HEK293 (cell line): ENCODE measurements around the gene NFE2L3.

ENCODE experiments used
- SETDB1 ChIP-seq: IDR thresholded peaks from one replicate; pipeline ENCODE4 v1.6.1; 2017; ENCODE audit warnings: mild to moderate bottlenecking, low read length, moderate library complexity, mixed read lengths; ENCODE audit not compliant: insufficient read length
- TSHZ1 ChIP-seq: fragments of 450-650 bp; formaldehyde crosslinking; IDR thresholded peaks from 2 replicates; pipeline ENCODE4 v1.5.1; 2016; ENCODE audit warnings: missing biosample characterization, missing genetic modification characterization, borderline replicate concordance
- ZBTB7A ChIP-seq: fragments of 450-650 bp; formaldehyde crosslinking; IDR thresholded peaks from 2 replicates; pipeline ENCODE4 v1.5.1; 2016; ENCODE audit warnings: low read depth, missing biosample characterization, missing genetic modification characterization
- ZNF10 ChIP-seq: fragments of 450-650 bp; formaldehyde crosslinking; IDR thresholded peaks from 2 replicates; pipeline ENCODE4 v1.5.1; 2017; ENCODE audit warnings: missing biosample characterization, missing genetic modification characterization
- ZNF274 ChIP-seq, 2 experiments: fragments of 200-500 bp in 1 of 2; fragments of 450-650 bp in 1 of 2; sonication (Bioruptor generic) in 1 of 2; formaldehyde crosslinking in 1 of 2; IDR thresholded peaks; 2 replicates each; pipeline versions ENCODE4 v1.5.1 to v1.6.1; 2014 to 2016; ENCODE audit warnings: borderline replicate concordance in 1 of 2, inconsistent platforms in 1 of 2, low read length in 1 of 2, missing biosample characterization in 1 of 2, missing genetic modification characterization in 1 of 2
- ZNF433 ChIP-seq: fragments of 450-650 bp; formaldehyde crosslinking; IDR thresholded peaks from 2 replicates; pipeline ENCODE4 v1.5.1; 2016; ENCODE audit warnings: missing biosample characterization, missing genetic modification characterization, low read depth
- ZNF639 ChIP-seq: fragments of 450-650 bp; formaldehyde crosslinking; IDR thresholded peaks from 2 replicates; pipeline ENCODE4 v1.5.1; 2016; ENCODE audit warnings: missing biosample characterization, missing genetic modification characterization
- ZNF707 ChIP-seq: fragments of 450-650 bp; formaldehyde crosslinking; IDR thresholded peaks from 2 replicates; pipeline ENCODE4 v1.5.1; 2016; ENCODE audit warnings: missing biosample characterization, missing genetic modification characterization

- TF ChIP-seq ZNF639 (tag by site-specific recombination) (no peak), ZBTB7A (tag by site-specific recombination) (no peak), TSHZ1 (tag by site-specific recombination) (no peak), ZNF433 (tag by site-specific recombination) (no peak), ZNF274 (IDR thresholded peaks at IDR 0.05; ENCODE audit: low read length) (no peak), ZNF274 (tag by site-specific recombination; IDR thresholded peaks at IDR 0.05; ENCODE audit: borderline replicate concordance) (no peak), ZNF10 (tag by site-specific recombination) (no peak), ZNF707 (tag by site-specific recombination) (no peak), SETDB1 (no peak)
Measured at GRCh38 chr7:26188206-26188956, 36.4 kb downstream of the NFE2L3 start.
